ENCODE results near the gene HNRNPR. TPM values are rescaled to one million over a fixed set of nuclear protein-coding genes. Genes with fewer than 3 reads are reported as not detected.
A peak's percentile ranks its signal among the peaks of the same experiment; 100 is the strongest.
"Not testable (repeated sequence)": the region's sequence is repeated elsewhere in the genome, so short reads cannot be mapped to it uniquely, and the experiment has no call there.

Gene HNRNPR
- 100 to 1,000 TPM; 232 to 297 (median 260) TPM for polyA plus RNA-seq (ENCODE audit: insufficient read length in 3 of 3)
- long read RNA-seq, donor 1, full-length matches to known transcripts: 15 of 53 reads
- long read RNA-seq, donor 1, partial matches to known transcripts: 20 of 53 reads
- long read RNA-seq, donor 1, other reads (novel, unspliced or antisense): 18 of 53 reads
- long read RNA-seq, donor 2, full-length matches to known transcripts: 19 of 48 reads
- long read RNA-seq, donor 2, partial matches to known transcripts: 14 of 48 reads
- long read RNA-seq, donor 2, other reads (novel, unspliced or antisense): 15 of 48 reads
- long read RNA-seq, donor 3, full-length matches to known transcripts: 33 of 117 reads
- long read RNA-seq, donor 3, partial matches to known transcripts: 49 of 117 reads
- long read RNA-seq, donor 3, other reads (novel, unspliced or antisense): 35 of 117 reads
- long read RNA-seq, donor 4, full-length matches to known transcripts: 24 of 47 reads
- long read RNA-seq, donor 4, partial matches to known transcripts: 5 of 47 reads
- long read RNA-seq, donor 4, other reads (novel, unspliced or antisense): 18 of 47 reads
- long read RNA-seq, donor 5: 0 reads
- long read RNA-seq, donor 6, full-length matches to known transcripts: 19 of 91 reads
- long read RNA-seq, donor 6, partial matches to known transcripts: 53 of 91 reads
- long read RNA-seq, donor 6, other reads (novel, unspliced or antisense): 19 of 91 reads
- long read RNA-seq, donor 7, full-length matches to known transcripts: 39 of 96 reads
- long read RNA-seq, donor 7, partial matches to known transcripts: 28 of 96 reads
- long read RNA-seq, donor 7, other reads (novel, unspliced or antisense): 29 of 96 reads
- long read RNA-seq, donor 8, full-length matches to known transcripts: 39 of 124 reads
- long read RNA-seq, donor 8, partial matches to known transcripts: 45 of 124 reads
- long read RNA-seq, donor 8, other reads (novel, unspliced or antisense): 40 of 124 reads
- long read RNA-seq, donor 9, full-length matches to known transcripts: 26 of 68 reads
- long read RNA-seq, donor 9, partial matches to known transcripts: 18 of 68 reads
- long read RNA-seq, donor 9, other reads (novel, unspliced or antisense): 24 of 68 reads
- long read RNA-seq, donor 10, full-length matches to known transcripts: 17 of 55 reads
- long read RNA-seq, donor 10, partial matches to known transcripts: 17 of 55 reads
- long read RNA-seq, donor 10, other reads (novel, unspliced or antisense): 21 of 55 reads
- long read RNA-seq, donor 11, full-length matches to known transcripts: 20 of 56 reads
- long read RNA-seq, donor 11, partial matches to known transcripts: 15 of 56 reads
- long read RNA-seq, donor 11, other reads (novel, unspliced or antisense): 21 of 56 reads
- long read RNA-seq, donor 12, full-length matches to known transcripts: 11 of 20 reads
- long read RNA-seq, donor 12, partial matches to known transcripts: 9 of 20 reads
- long read RNA-seq, donor 12, other reads (novel, unspliced or antisense): 0 of 20 reads
- long read RNA-seq, donor 13, full-length matches to known transcripts: 27 of 190 reads
- long read RNA-seq, donor 13, partial matches to known transcripts: 139 of 190 reads
- long read RNA-seq, donor 13, other reads (novel, unspliced or antisense): 24 of 190 reads
- long read RNA-seq, donor 14, full-length matches to known transcripts: 27 of 49 reads
- long read RNA-seq, donor 14, partial matches to known transcripts: 0 of 49 reads
- long read RNA-seq, donor 14, other reads (novel, unspliced or antisense): 22 of 49 reads
- long read RNA-seq, donor 15, full-length matches to known transcripts: 10 of 26 reads
- long read RNA-seq, donor 15, partial matches to known transcripts: 6 of 26 reads
- long read RNA-seq, donor 15, other reads (novel, unspliced or antisense): 10 of 26 reads
- long read RNA-seq, donor 16, full-length matches to known transcripts: 72 of 200 reads
- long read RNA-seq, donor 16, partial matches to known transcripts: 66 of 200 reads
- long read RNA-seq, donor 16, other reads (novel, unspliced or antisense): 62 of 200 reads

DNA sequence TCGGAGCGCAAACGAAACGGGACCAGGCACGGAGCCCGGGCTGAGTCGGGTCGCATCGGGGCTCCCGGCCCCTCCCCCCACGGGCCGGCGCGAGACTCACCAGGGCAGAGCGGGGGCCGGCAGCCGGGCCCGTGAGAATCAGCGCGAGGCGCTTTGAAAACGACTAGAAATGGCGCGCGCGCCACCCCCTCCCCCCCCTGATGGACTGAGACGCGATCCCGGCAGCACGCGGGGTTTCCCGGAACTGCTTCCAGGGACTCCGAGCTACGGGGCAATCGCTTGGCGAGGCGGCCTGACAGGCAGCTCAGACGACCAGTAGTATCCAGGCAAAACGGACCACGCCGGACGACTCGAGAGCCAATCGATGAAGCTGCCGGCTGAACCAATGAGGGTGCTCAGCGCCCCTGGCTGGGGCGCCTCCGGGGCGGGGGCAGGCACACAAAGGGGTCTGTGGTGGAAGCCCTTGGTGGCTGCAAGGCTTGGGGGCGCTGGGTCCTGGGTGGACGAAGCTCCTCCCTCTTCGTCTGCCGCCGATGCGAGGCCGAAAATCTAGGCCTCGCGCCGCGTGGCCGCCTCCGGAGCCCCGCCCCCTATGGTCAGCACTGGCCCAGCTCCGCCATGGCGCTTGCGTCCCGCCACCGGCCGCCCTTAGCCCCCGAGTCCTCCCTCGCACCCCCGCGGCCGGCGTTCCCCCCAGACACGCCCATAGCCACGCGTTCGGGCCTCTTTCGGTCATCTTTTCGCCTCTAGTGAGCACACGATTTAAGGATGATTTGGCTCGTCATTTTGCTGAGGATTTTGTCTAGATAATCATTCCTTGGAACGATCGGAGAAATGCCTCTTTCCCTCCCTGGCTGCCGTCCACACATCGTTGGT, at the start of gene HNRNPR:
Gene HNRNPR, minus strand, starts transcription at position 174 of the 876 bp plus-strand sequence. CDS start 3,276 bp downstream, outside the sequence.
- peak; percentile 97 to 100 (median 100) for DNase-seq (ENCODE audit: extremely low read depth in 1 of 11, low read depth in 9 of 11, low spot score in 4 of 11)

DNA sequence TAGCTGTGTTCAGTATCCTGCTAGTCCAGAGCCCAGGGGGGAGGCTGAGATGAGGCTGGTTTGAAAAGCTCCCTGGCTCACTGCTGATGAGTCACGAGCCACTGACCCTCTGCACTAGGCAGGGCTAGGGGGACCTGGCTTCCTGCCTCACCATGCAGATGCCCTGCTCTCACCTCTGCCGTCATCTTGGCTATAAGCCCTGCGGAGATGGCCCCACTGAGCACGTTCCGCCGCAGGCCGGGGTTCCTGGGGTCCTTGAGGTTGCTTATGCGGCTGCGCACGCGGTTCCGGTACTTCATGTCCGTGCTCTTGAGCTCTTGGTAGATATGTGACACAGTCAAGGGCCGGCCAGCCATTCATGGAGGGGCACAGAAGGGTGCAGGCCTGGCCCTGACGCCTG, 49.6 kb upstream of the HNRNPR start:
- DNase-seq (ENCODE audit: extremely low read depth in 1 of 11, low read depth in 9 of 11, low spot score in 4 of 11): no peak

DNA sequence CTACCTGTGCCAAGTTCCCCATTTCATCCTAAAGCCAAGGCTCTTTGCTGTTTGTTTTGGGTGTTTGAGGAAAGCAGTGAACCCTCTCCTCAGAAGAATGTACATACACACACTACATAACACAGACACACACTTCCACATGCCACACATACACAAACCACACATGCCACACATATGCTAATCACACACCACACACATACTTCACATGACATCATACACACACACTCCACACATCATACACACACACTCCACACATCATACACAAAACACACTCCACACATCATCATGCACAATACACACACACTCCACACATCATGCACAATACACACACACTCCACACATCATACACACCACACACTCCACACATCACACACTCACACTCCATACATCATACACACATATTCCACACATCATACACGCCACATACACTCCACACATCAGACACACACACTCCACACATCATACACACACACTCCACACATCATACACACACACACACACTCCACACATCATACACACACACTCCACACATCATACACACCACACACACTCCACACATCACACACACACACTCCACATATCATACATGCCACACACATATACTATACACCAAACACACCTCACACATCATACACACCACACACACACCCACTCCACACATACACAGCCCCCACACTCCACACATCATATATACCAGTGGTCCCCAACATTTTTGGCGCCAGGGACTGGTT, 48.2 kb upstream of the HNRNPR start:
- DNase-seq (ENCODE audit: extremely low read depth in 1 of 11, low read depth in 9 of 11, low spot score in 4 of 11): no peak

DNA sequence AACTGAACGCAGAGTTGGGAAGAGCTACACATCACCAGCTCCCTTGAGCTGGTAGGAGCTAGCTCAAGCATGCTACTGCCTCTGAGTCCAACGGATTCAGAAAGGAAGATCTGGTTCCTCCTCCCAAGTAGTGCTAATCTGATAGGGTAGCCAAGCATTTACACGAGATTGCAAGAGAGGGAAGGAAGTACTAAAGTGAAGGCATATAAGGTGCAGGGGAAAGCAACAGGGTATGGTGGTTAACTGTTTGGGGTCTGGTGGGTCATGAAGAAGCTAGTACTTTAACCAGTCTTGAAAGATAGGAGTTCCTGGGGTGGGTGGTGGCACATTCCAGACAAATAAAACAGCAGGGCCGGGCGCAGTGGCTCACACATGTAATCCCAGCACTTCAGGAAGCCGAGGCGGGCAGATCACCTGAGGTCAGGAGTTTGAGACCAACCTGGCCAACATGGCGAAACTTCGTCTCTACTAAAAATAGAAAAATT, 45.8 kb upstream of the HNRNPR start:
- no peak for DNase-seq (ENCODE audit: extremely low read depth in 1 of 11, low read depth in 9 of 11, low spot score in 4 of 11)

DNA sequence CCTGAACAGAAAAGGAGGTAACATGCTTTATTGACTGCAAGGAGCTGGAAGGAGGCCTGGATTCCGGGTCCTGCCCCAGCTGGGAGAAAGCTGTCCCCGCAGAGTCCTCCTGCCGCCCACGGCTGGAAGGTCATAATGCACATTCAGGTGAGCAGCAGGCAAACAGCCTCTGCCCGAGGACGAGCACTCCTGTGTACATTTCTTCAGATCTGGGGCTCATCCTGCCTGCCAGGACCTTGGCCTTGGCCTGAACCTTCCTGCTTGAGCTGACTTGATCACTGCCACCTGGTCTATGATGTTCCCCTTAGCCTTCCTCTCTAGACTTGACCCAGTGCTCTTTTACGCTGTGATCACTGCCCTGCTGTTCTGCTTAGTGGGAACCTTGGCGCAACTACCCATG, 43.4 kb upstream of the HNRNPR start:
- DNase-seq (ENCODE audit: extremely low read depth in 1 of 11, low read depth in 9 of 11, low spot score in 4 of 11): no peak

DNA sequence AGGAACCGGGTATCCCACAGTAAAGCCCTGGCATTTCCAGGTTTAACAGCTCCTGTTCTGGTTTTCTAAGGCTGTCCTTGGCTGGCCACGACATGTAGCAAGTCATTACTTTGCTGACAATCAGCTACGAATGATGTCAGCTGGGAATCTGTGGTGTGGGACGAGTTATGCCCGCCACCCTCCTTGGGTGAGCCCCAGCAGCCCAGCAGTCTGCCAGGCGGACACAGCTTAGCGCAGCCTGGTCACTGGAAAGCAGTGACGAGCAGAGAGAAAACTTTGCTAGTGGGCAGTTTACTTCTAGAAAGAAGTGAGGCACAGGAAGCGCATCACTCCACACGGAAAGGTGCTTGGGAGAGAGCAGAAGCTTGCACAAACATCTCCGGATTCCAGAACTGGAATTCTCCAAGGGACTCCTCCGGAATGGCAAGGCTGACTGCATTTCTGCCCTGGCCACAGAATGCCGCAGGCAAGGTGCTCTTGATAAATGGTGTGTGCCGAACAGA, 41.1 kb upstream of the HNRNPR start:
- DNase-seq (ENCODE audit: extremely low read depth in 1 of 11, low read depth in 9 of 11, low spot score in 4 of 11): no peak

DNA sequence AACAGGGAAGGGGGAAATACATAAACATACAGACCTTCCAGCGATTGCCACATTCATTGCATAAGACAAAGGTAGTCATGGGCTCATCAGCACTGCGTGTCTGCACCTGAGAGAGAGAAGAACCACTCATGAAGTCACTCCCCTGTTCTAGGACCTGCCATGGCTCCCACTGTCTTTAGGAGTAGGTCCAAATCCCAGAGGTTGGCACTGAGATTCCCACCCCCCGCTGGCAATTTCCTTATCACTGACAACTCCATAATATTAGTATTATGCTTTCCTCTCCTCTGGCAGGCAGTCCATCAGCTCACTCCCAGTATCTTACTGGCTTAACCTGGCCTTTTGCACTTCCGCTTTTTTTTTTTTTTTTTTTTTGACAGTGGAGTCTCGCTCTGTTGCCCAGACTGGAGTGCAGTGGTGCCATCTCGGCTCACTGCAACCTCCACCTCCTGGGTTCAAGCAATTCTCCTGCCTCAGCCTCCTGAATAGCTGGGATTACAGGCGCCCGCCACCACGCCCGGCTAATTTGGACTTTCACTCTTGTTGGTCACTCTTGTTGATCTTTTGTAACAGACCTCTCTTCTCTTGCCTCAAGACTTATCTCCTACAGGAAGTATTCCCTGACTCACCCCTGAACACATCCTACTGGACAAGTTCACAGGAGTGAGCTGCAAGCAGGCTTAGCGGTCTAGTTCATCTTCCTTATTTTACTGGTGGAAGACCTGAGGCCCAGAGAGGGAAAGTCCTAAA, 40.4 kb upstream of the HNRNPR start:
- no peak for DNase-seq (ENCODE audit: extremely low read depth in 1 of 11, low read depth in 9 of 11, low spot score in 4 of 11)

DNA sequence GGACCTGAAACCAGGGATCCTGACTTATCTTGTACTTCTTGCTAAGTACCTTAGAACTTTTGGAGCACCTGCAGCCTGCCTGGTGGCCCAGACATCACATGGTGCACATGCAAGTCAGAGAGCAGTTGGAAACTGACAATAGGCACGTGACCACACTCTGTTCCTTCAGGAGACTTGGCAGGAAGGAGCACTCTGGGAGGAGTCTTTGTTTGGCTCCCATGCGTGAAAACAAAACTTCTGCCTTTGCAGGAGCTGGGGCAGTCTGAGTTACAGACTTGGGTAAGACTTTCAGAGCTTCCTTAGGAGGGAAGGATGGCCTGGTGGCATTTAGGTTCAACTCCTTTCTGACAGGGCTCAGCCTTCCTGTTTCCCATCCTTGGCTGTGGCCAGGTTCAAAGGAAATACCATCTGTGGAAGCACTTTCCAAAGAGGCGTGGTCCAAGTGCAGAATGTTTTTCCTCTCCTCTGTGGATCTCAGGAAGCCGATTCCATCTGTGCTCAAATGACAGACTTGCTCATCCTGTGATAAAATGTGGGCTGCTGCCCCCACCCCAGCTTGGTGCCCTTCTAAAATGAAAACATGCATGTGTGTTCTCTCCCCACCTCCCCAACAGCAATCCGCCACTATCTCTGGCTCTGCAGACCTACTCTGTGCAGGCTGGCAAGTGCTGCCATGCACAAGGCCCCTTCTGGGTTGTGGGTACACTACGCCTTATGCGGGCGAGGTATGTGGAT, 39.7 kb upstream of the HNRNPR start:
- no peak for DNase-seq (ENCODE audit: extremely low read depth in 1 of 11, low read depth in 9 of 11, low spot score in 4 of 11)

DNA sequence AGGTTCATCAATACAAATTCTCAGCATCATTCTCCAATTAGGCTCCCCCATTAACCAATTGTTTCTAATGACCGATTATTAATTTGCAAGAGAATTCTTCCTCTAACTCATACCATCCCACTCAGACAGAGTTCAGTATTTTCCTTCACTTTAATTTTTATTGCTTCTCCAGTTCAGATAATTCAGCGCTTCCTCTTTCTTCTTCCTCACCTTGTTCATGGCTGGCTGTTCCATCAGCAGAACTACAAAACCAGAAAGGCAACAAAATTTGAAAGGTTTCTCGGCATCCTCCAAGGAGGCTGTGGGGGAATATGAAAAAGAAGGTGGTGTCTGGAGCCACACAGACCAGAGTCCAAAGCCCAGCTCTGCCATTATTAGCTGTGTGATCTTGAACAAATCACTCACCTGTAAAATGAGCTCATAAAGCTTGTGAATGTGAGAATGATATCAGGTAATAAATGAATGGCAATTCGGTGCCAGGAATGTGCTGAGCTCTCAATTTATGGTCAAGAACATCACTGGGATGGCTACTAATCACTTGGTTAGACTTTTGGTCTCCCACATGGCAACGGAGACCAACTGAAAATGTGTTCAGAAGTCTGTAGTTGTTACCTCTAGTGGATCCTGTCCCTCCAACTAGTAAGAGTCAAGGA, 37.3 kb upstream of the HNRNPR start:
- DNase-seq (ENCODE audit: extremely low read depth in 1 of 11, low read depth in 9 of 11, low spot score in 4 of 11): no peak

DNA sequence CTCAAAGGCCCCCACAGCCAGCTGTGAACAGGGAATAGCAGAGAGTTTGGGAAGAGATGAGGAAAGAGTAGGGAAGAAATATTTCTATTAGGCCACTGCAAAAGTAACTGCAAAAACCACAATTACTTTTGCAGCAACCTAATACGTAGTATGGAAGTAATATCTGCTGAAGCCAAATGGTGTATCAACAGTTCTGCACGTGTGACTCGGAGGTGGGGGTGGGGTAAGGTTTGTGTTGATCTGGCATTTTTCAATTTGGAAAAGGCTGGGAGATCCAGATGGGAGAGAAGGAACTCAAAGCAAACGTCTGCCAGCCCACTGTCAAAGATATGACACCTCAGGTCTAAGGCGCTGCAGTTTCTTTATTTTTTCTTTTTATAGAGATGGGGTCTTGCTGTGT, 36.6 kb upstream of the HNRNPR start:
- no peak for DNase-seq (ENCODE audit: extremely low read depth in 1 of 11, low read depth in 9 of 11, low spot score in 4 of 11)

DNA sequence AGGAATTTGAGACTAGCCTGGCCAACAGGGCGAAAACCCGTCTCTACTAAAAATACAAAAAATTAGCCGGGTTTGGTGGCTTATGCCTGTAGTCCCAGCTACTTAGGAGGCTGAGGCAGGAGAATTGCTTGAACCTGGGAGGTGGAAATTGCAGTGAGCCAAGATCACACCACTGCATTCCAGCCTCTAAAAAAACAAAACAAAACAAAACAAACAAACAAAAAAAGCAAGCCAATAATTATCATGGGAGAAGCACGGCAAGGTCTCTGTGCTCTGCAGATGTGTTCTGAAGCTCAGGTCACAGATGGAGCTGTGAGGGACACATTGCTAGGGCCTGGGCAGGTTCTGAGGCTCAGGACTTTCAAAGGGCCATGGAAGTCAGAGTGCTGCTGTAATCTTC, 36.2 kb upstream of the HNRNPR start:
- not testable (repeated sequence) for DNase-seq (ENCODE audit: extremely low read depth in 1 of 11, low read depth in 9 of 11, low spot score in 4 of 11)

DNA sequence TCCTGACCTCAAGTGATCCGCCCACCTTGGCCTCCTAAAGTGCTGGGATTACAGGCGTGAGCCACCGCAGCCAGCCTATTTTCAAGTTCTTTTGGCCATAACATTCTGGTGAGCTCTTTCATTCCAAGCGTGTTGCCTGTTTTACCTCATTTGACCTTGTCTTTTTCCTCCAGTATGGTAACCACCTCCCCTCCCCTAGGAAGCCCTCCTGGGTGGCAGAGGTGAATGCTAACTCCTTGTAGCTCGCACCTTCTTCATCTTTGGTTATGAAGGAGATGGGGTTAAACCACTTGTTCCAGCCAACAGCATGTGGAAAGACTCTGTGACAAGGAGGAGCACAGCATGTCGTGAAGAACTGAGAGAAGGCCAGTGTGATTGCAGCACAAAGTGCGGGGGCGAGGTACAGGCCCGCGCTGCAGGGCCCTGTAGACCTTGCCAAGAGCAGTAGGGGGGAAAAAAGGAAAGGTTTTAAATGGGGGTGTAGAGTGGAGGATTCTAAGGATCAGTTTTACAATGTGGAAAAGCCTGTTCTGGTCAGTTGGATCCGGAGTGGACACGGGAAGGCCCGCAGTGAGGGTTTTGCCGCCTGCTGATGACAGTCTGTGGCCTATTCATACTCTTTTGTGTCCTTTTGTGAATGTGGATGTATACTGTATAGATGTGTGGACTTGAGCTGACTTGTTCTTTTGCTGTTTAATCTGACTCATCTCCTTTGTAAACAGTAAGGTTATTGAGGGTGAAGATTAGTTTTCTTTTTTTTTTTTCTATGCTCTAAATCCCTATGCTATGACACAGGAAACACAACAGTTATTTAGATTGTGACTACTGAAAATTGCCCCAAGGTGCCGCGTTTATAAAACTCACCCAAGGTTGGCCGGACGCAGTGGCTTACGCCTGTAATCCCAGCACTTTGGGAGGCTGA, 33.1 kb upstream of the HNRNPR start:
- DNase-seq (ENCODE audit: extremely low read depth in 1 of 11, low read depth in 9 of 11, low spot score in 4 of 11): no peak
